H9 (cell line): Measurements from ENCODE around the gene KLF16. TPM values are rescaled to one million over a fixed set of nuclear protein-coding genes. Genes with fewer than 3 reads are reported as not detected.
A peak's percentile ranks its signal among the peaks of the same experiment; 100 is the strongest.

Experiments used
- DNase-seq: peaks from one replicate; pipeline ENCODE4 v3.0.0-alpha.2; 2017
- H2AFZ ChIP-seq: one replicate; pipeline ENCODE4 v1.6.1; 2013; ENCODE audit warnings: mild to moderate bottlenecking, low read length, control low read depth, moderate library complexity
- H2AK5ac ChIP-seq: 2 replicates; pipeline ENCODE4 v1.6.1; 2013; ENCODE audit warnings: low read length, control low read depth, mixed read lengths; ENCODE audit not compliant: insufficient read length
- H2BK120ac ChIP-seq: one replicate; pipeline ENCODE4 v1.6.1; 2013; ENCODE audit warnings: low read depth, mild to moderate bottlenecking, low read length, control low read depth, inconsistent platforms; ENCODE audit not compliant: poor library complexity, severe bottlenecking
- H2BK12ac ChIP-seq: 2 replicates; pipeline ENCODE4 v1.6.1; 2013; ENCODE audit warnings: low read length, control low read depth, mixed read lengths, low read depth; ENCODE audit not compliant: insufficient read length
- H2BK15ac ChIP-seq: 2 replicates; pipeline ENCODE4 v1.6.1; 2013; ENCODE audit warnings: low read depth, low read length, control low read depth
- H2BK20ac ChIP-seq: one replicate; pipeline ENCODE4 v1.6.1; 2013; ENCODE audit warnings: low read depth, mild to moderate bottlenecking, low read length, control low read depth, inconsistent platforms; ENCODE audit not compliant: poor library complexity, severe bottlenecking
- H2BK5ac ChIP-seq: 2 replicates; pipeline ENCODE4 v1.6.1; 2013; ENCODE audit warnings: low read length, control low read depth, mixed read lengths; ENCODE audit not compliant: insufficient read length
- H3K14ac ChIP-seq: 2 replicates; pipeline ENCODE4 v1.6.1; 2013; ENCODE audit warnings: low read length, control low read depth; ENCODE audit not compliant: insufficient read depth
- H3K18ac ChIP-seq: 2 replicates; pipeline ENCODE4 v1.6.1; 2013; ENCODE audit warnings: low read depth, mild to moderate bottlenecking, mixed read lengths, low read length, control low read depth; ENCODE audit not compliant: insufficient read length
- H3K23ac ChIP-seq: 2 replicates; pipeline ENCODE4 v1.6.1; 2013; ENCODE audit warnings: low read length, control low read depth, mixed read lengths, low read depth; ENCODE audit not compliant: insufficient read length
- H3K23me2 ChIP-seq: 2 replicates; pipeline ENCODE4 v1.6.1; 2013; ENCODE audit warnings: low read depth, mild to moderate bottlenecking, mixed read lengths, low read length, control low read depth; ENCODE audit not compliant: insufficient read length, poor library complexity, severe bottlenecking
- H3K27ac ChIP-seq: 2 replicates; pipeline ENCODE4 v1.5.1; 2013; ENCODE audit warnings: low read length, control low read depth, mixed read lengths, low read depth; ENCODE audit not compliant: insufficient read length
- H3K27me3 ChIP-seq: 2 replicates; pipeline ENCODE4 v1.6.1; 2013; ENCODE audit warnings: low read length, control low read depth, inconsistent platforms; ENCODE audit not compliant: insufficient read depth
- H3K4ac ChIP-seq: 2 replicates; pipeline ENCODE4 v1.6.1; 2013; ENCODE audit warnings: low read depth, mild to moderate bottlenecking, control low read depth, inconsistent platforms, low read length, moderate library complexity
- H3K4me1 ChIP-seq: 2 replicates; pipeline ENCODE4 v1.6.1; 2013; ENCODE audit warnings: low read length, control low read depth, inconsistent platforms; ENCODE audit not compliant: insufficient read depth
- H3K4me2 ChIP-seq: 2 replicates; pipeline ENCODE4 v1.6.1; 2013; ENCODE audit warnings: low read length, control low read depth, mixed read lengths; ENCODE audit not compliant: insufficient read length, insufficient read depth
- H3K56ac ChIP-seq: 2 replicates; pipeline ENCODE4 v1.6.1; 2013; ENCODE audit warnings: low read depth, mild to moderate bottlenecking, mixed read lengths, low read length, control low read depth; ENCODE audit not compliant: insufficient read length
- H3K79me1 ChIP-seq: 2 replicates; pipeline ENCODE4 v1.6.1; 2013; ENCODE audit warnings: low read depth, mild to moderate bottlenecking, moderate library complexity, low read length, control low read depth, inconsistent platforms; ENCODE audit not compliant: insufficient read depth, poor library complexity, severe bottlenecking
- H3K79me2 ChIP-seq: 2 replicates; pipeline ENCODE4 v1.6.1; 2013; ENCODE audit warnings: low read length, control low read depth, inconsistent platforms; ENCODE audit not compliant: insufficient read depth
- H3K9ac ChIP-seq: 2 replicates; pipeline ENCODE4 v1.6.1; 2013; ENCODE audit warnings: low read length, control low read depth, mixed read lengths; ENCODE audit not compliant: insufficient read length; ENCODE audit errors: extremely low read depth
- H3K9me3 ChIP-seq: one replicate; pipeline ENCODE4 v1.6.1; 2013; ENCODE audit warnings: low read depth, low read length, inconsistent platforms; ENCODE audit not compliant: control insufficient read depth
- H3T11ph ChIP-seq: one replicate; pipeline ENCODE4 v1.6.1; 2013; ENCODE audit warnings: mild to moderate bottlenecking, low read length, control low read depth, inconsistent platforms
- H4K20me1 ChIP-seq: one replicate; pipeline ENCODE4 v1.6.1; 2013; ENCODE audit not compliant: control insufficient read depth, insufficient read length, insufficient read depth
- H4K5ac ChIP-seq: 2 replicates; pipeline ENCODE4 v1.6.1; 2013; ENCODE audit warnings: low read depth, mild to moderate bottlenecking, mixed read lengths, low read length, control low read depth; ENCODE audit not compliant: insufficient read length
- H4K8ac ChIP-seq: replicated peaks from 2 replicates; pipeline ENCODE4 v1.6.1; 2013; ENCODE audit warnings: low read length, control low read depth, mixed read lengths, low read depth; ENCODE audit not compliant: insufficient read length
- H4K91ac ChIP-seq: 2 replicates; pipeline ENCODE4 v1.6.1; 2013; ENCODE audit warnings: low read depth, mild to moderate bottlenecking, moderate library complexity, mixed read lengths, low read length, control low read depth; ENCODE audit not compliant: insufficient read length
- H3K27ac Mint-ChIP-seq, 3 experiments: 2 replicates in 2 of 3; 3 replicates in 1 of 3; pipeline ENCODE4 v1.8.0; 2020 to 2021; ENCODE audit warnings: mixed read lengths in 3 of 3, mild to moderate bottlenecking in 1 of 3, moderate library complexity in 1 of 3
- H3K27me3 Mint-ChIP-seq: 2 replicates; pipeline ENCODE4 v1.8.0; 2021; ENCODE audit warnings: low read depth, mild to moderate bottlenecking, moderate library complexity, mixed read lengths
- H3K36me3 Mint-ChIP-seq, 3 experiments: 2 replicates in 2 of 3; 3 replicates in 1 of 3; pipeline ENCODE4 v1.8.0; 2020 to 2021; ENCODE audit warnings: low read depth in 3 of 3, mixed read lengths in 3 of 3; ENCODE audit not compliant: insufficient read depth in 1 of 3
- H3K4me1 Mint-ChIP-seq, 2 experiments: 2 replicates each; pipeline ENCODE4 v1.8.0; 2020; ENCODE audit warnings: mixed read lengths in 2 of 2
- H3K4me3 Mint-ChIP-seq, 2 experiments: 2 replicates in 1 of 2; 3 replicates in 1 of 2; pipeline ENCODE4 v1.8.0; 2020 to 2021; ENCODE audit warnings: mild to moderate bottlenecking in 2 of 2, mixed read lengths in 2 of 2, moderate library complexity in 1 of 2
- H3K9me3 Mint-ChIP-seq, 2 experiments: 2 replicates in 1 of 2; 3 replicates in 1 of 2; pipeline ENCODE4 v1.8.0; 2020; ENCODE audit warnings: mild to moderate bottlenecking in 2 of 2, mixed read lengths in 2 of 2, moderate library complexity in 1 of 2
- CTCF ChIP-seq: fragments of 200-600 bp; sonication (generic); conservative IDR thresholded peaks from 3 replicates; pipeline ENCODE4 v1.8.0; 2021; ENCODE audit warnings: antibody characterized with exemption, mild to moderate bottlenecking
- WGBS: extraction: QIAGEN DNeasy Blood & Tissue Kit; methylation state at CpG from one replicate; pipeline ENCODE4 v1.1.7; 2013; ENCODE audit warnings: missing lambda C conversion rate, low lambda C conversion rate, mixed read lengths; ENCODE audit not compliant: insufficient read length; ENCODE audit errors: extremely low coverage; 5-methylcytosine and 5-hydroxymethylcytosine counted together
- total RNA-seq: library from RNA; stranded (reverse); gene quantifications from 2 replicates; pipeline ENCODE4 v1.2.1, GENCODE V29; 2021

The KLF16 gene
- total RNA-seq, 1 experiment from 2014 or later: 66.8 TPM

GRCh38 chr19:1855040-1855827 is 8.1 kb downstream of the KLF16 start:
- H3K27me3 ChIP-seq: no peaks in the 10 kb centered on the region
- H3K9me3 ChIP-seq: no peaks in the 10 kb centered on the region
- H2BK12ac ChIP-seq: no peak overlapping the region
- no peak overlapping the region for H3K9ac ChIP-seq
- no peak overlapping the region for H3K4ac ChIP-seq
- H4K91ac ChIP-seq: no peak overlapping the region
- H3K79me2 ChIP-seq: peaks cover 18% of the 10 kb centered on the region; the same call in 1 of the 2 replicates
- H3K4me1 Mint-ChIP-seq: peaks cover 33 to 67% of the 10 kb centered on the region in 2 experiments
- no peak overlapping the region for H4K5ac ChIP-seq
- H4K8ac ChIP-seq: no peak overlapping the region
- peak overlapping the region; percentile 42 for H3K4me2 ChIP-seq
- H3K18ac ChIP-seq: peak overlapping the region; percentile 22
- no CpG with 5 or more reads among the region's 33 CpGs for WGBS
- H2BK120ac ChIP-seq: no peak overlapping the region
- H4K20me1 ChIP-seq: no peaks in the 10 kb centered on the region
- DNase-seq: peak; percentile 98
- H2AK5ac ChIP-seq: no peak overlapping the region
- H3K4me1 ChIP-seq: peaks cover 7% of the 10 kb centered on the region; the same call in 1 of the 2 replicates
- no peak overlapping the region for H2AFZ ChIP-seq
- no peak overlapping the region for H2BK20ac ChIP-seq
- H2BK15ac ChIP-seq: no peak overlapping the region
- peaks cover 0 to 10% (median 0%) of the 10 kb centered on the region in 3 experiments; a peak in 2 of 7 replicates for H3K36me3 Mint-ChIP-seq
- H3K4me3 Mint-ChIP-seq: peak overlapping the region; percentile 38 to 76
- H3K27ac Mint-ChIP-seq: peak overlapping the region; percentile 87 to 88 (median 87); a peak in 6 of 7 replicates
- H3K27me3 Mint-ChIP-seq: no peaks in the 10 kb centered on the region
- H3K23me2 ChIP-seq: peaks cover 6% of the 10 kb centered on the region
- no peak overlapping the region for H3K56ac ChIP-seq
- peak overlapping the region; percentile 9 for H3K27ac ChIP-seq
- no peak overlapping the region for H3K14ac ChIP-seq
- no peak overlapping the region for H2BK5ac ChIP-seq
- no peaks in the 10 kb centered on the region for H3K9me3 Mint-ChIP-seq
- H3K79me1 ChIP-seq: peaks cover 11% of the 10 kb centered on the region
- no peak for TF ChIP-seq CTCF
- no peak overlapping the region for H3T11ph ChIP-seq
- H3K23ac ChIP-seq: no peak overlapping the region
